Osteoblast (primary cell): ENCODE measurements around the gene CSRP2. TPM values are rescaled to one million over a fixed set of nuclear protein-coding genes. Genes with fewer than 3 reads are reported as not detected.

ENCODE experiments used
- DNase-seq: peaks from one replicate; pipeline ENCODE4 v3.0.0; 2011; ENCODE audit warnings: low spot score, mixed read lengths; ENCODE audit not compliant: insufficient read length; ENCODE audit errors: missing footprints
- H2AFZ ChIP-seq: 2 replicates; pipeline ENCODE4 v1.6.0; 2011; ENCODE audit warnings: mild to moderate bottlenecking, low read length
- H3K27ac ChIP-seq: 2 replicates; pipeline ENCODE4 v1.5.1; 2011; ENCODE audit warnings: mild to moderate bottlenecking, low read depth, low read length, moderate library complexity
- H3K27me3 ChIP-seq: 2 replicates; pipeline ENCODE4 v1.6.0; 2012; ENCODE audit warnings: mild to moderate bottlenecking, control low read depth, inconsistent platforms, low read length, moderate library complexity; ENCODE audit not compliant: insufficient read depth
- H3K36me3 ChIP-seq: 2 replicates; pipeline ENCODE4 v1.5.1; 2011; ENCODE audit warnings: mild to moderate bottlenecking, low read length, control low read depth, moderate library complexity; ENCODE audit not compliant: insufficient read depth
- H3K4me1 ChIP-seq: 2 replicates; pipeline ENCODE4 v1.5.1; 2011; ENCODE audit warnings: mild to moderate bottlenecking, low read length, control low read depth, moderate library complexity; ENCODE audit not compliant: insufficient read depth
- H3K4me2 ChIP-seq: 2 replicates; pipeline ENCODE4 v1.6.0; 2011; ENCODE audit warnings: mild to moderate bottlenecking, low read length; ENCODE audit not compliant: insufficient read depth
- H3K4me3 ChIP-seq: fragments of 200-600 bp; sonication (generic); 3 replicates; pipeline ENCODE4 v1.5.1; 2012; ENCODE audit warnings: mild to moderate bottlenecking, low read length, inconsistent platforms; ENCODE audit not compliant: insufficient read depth
- H3K79me2 ChIP-seq: 2 replicates; pipeline ENCODE4 v1.6.0; 2012; ENCODE audit warnings: mild to moderate bottlenecking, low read length, control low read depth, inconsistent platforms; ENCODE audit not compliant: insufficient read depth
- H3K9me3 ChIP-seq: 2 replicates; pipeline ENCODE4 v1.5.1; 2011; ENCODE audit warnings: low read depth, low read length, control low read depth
- H4K20me1 ChIP-seq: 2 replicates; pipeline ENCODE4 v1.6.0; 2012; ENCODE audit warnings: mild to moderate bottlenecking, low read length, control low read depth; ENCODE audit not compliant: insufficient read depth
- CTCF ChIP-seq: IDR thresholded peaks from 2 replicates; pipeline ENCODE4 v1.5.1; 2011; ENCODE audit warnings: mild to moderate bottlenecking, low read depth, low read length, moderate library complexity; ENCODE audit errors: extremely low read depth
- total RNA-seq: library from RNA; depleted of rRNA; stranded (reverse); fragments of >200 nt; gene quantifications from 2 replicates; pipeline ENCODE4 v1.2.3, GENCODE V29; 2012

Gene CSRP2
- total RNA-seq, 1 donor, result 13.4 TPM

- Histone ChIP-seq H3K9me3 (no peaks in the 10 kb centered on the region), H4K20me1 (no peaks in the 10 kb centered on the region), H3K79me2 (no peaks in the 10 kb centered on the region), H3K4me1 (no peaks in the 10 kb centered on the region), H3K4me2 (no peak overlapping the region), H3K27ac (no peak overlapping the region), H2AFZ (no peak overlapping the region), H3K4me3 (no peak overlapping the region), H3K36me3 (peaks cover 35% of the 10 kb centered on the region), H3K27me3 (no peaks in the 10 kb centered on the region)
- no peak for TF ChIP-seq CTCF
- DNase-seq, result no peak
Observed at GRCh38 chr12:76810671-76811419, 68.0 kb downstream of the CSRP2 start.

Other genes with a start within 250 kb of the CSRP2 start
- 42.0 and 50.4 TPM in 2 replicates for gene ZDHHC17, start 114.9 kb downstream of the CSRP2 start, total RNA-seq
- 13.4 and 16.5 TPM in 2 replicates for gene E2F7, start 186.6 kb upstream of the CSRP2 start, total RNA-seq